ACC112 (cell line): ENCODE data around the gene ONECUT1.

Source experiments
- H2AFZ ChIP-seq: fragments of 200-600 bp; sonication (generic); one replicate; pipeline ENCODE4 v1.6.0; 2017; ENCODE audit warnings: antibody characterized with exemption, low read length; ENCODE audit not compliant: unreplicated experiment
- H3K27ac ChIP-seq: fragments of 200-600 bp; sonication (generic); 2 replicates; pipeline ENCODE4 v1.5.1; 2014; ENCODE audit warnings: low read depth, mild to moderate bottlenecking, antibody characterized with exemption, low read length, moderate library complexity
- H3K27me3 ChIP-seq: fragments of 200-600 bp; sonication (generic); 2 replicates; pipeline ENCODE4 v1.6.1; 2014; ENCODE audit warnings: mild to moderate bottlenecking, antibody characterized with exemption, low read length, moderate library complexity, mixed read lengths; ENCODE audit not compliant: insufficient read depth
- H3K36me3 ChIP-seq: fragments of 200-600 bp; sonication (generic); 2 replicates; pipeline ENCODE4 v1.6.1; 2016; ENCODE audit warnings: mild to moderate bottlenecking, antibody characterized with exemption, low read length, moderate library complexity, mixed read lengths; ENCODE audit not compliant: insufficient read depth
- H3K4me1 ChIP-seq: fragments of 200-600 bp; sonication (generic); one replicate; pipeline ENCODE4 v1.6.1; 2016; ENCODE audit warnings: low read length, mixed read lengths; ENCODE audit not compliant: insufficient read depth, unreplicated experiment, control insufficient read depth
- H3K4me3 ChIP-seq: fragments of 200-600 bp; sonication (generic); 2 replicates; pipeline ENCODE4 v1.5.1; 2014; ENCODE audit warnings: mild to moderate bottlenecking, low read depth, low read length
- H3K79me2 ChIP-seq: fragments of 200-600 bp; sonication (generic); one replicate; pipeline ENCODE4 v1.6.0; 2016; ENCODE audit warnings: low read length; ENCODE audit not compliant: control insufficient read depth, unreplicated experiment, insufficient read depth

Gene ONECUT1

GRCh38 chr15:52804526-52805081 is 14.5 kb upstream of the ONECUT1 start:
- Histone ChIP-seq H3K36me3 (no peaks in the 10 kb centered on the region), H3K27ac (no peak overlapping the region), H3K4me1 (peaks cover 2% of the 10 kb centered on the region), H3K79me2 (no peaks in the 10 kb centered on the region), H3K4me3 (peak overlapping the region; percentile 57), H2AFZ (no peak overlapping the region), H3K27me3 (peaks cover 99% of the 10 kb centered on the region)

GRCh38 chr15:52803467-52804306 is 13.6 kb upstream of the ONECUT1 start:
- no peaks in the 10 kb centered on the region for H3K36me3 ChIP-seq
- peaks cover 2% of the 10 kb centered on the region for H3K4me1 ChIP-seq
- no peaks in the 10 kb centered on the region for H3K79me2 ChIP-seq
- peaks cover 100% of the 10 kb centered on the region for H3K27me3 ChIP-seq
- H3K4me3 ChIP-seq = peak overlapping the region; percentile 16
- no peak overlapping the region for H2AFZ ChIP-seq
- H3K27ac ChIP-seq = no peak overlapping the region

GRCh38 chr15:52803108-52803466 is 13.0 kb upstream of the ONECUT1 start:
- Histone ChIP-seq H2AFZ (no peak overlapping the region), H3K4me1 (peaks cover 2% of the 10 kb centered on the region), H3K27me3 (peaks cover 100% of the 10 kb centered on the region), H3K27ac (no peak overlapping the region), H3K36me3 (no peaks in the 10 kb centered on the region), H3K4me3 (no peak overlapping the region; the same call in 1 of the 2 replicates), H3K79me2 (no peaks in the 10 kb centered on the region)

- no peak overlapping the region for H3K4me3 ChIP-seq
- H3K27me3 ChIP-seq = peaks cover 100% of the 10 kb centered on the region
- H3K36me3 ChIP-seq = no peaks in the 10 kb centered on the region
- H3K4me1 ChIP-seq = peaks cover 2% of the 10 kb centered on the region
- no peak overlapping the region for H3K27ac ChIP-seq
- H3K79me2 ChIP-seq = no peaks in the 10 kb centered on the region
- H2AFZ ChIP-seq = no peak overlapping the region
Measured at GRCh38 chr15:52802110-52802509, 12.0 kb upstream of the ONECUT1 start.

GRCh38 chr15:52801748-52802085 is 11.6 kb upstream of the ONECUT1 start:
- Histone ChIP-seq H3K4me3 (no peak overlapping the region), H3K36me3 (no peaks in the 10 kb centered on the region), H3K27me3 (peaks cover 100% of the 10 kb centered on the region), H3K79me2 (no peaks in the 10 kb centered on the region), H3K27ac (no peak overlapping the region), H3K4me1 (peaks cover 2% of the 10 kb centered on the region), H2AFZ (no peak overlapping the region)

GRCh38 chr15:52800828-52801747 is 11.0 kb upstream of the ONECUT1 start:
- H3K79me2 ChIP-seq = no peaks in the 10 kb centered on the region

GRCh38 chr15:52799145-52799811 is 9.1 kb upstream of the ONECUT1 start:
- Histone ChIP-seq H3K4me3 (no peak overlapping the region), H3K27me3 (peaks cover 100% of the 10 kb centered on the region), H2AFZ (no peak overlapping the region), H3K4me1 (peaks cover 2% of the 10 kb centered on the region), H3K27ac (no peak overlapping the region), H3K79me2 (no peaks in the 10 kb centered on the region), H3K36me3 (no peaks in the 10 kb centered on the region)

More at GRCh38 chr15:52800828-52801747, 11.0 kb upstream of the ONECUT1 start:
- Histone ChIP-seq H2AFZ (no peak overlapping the region), H3K27me3 (peaks cover 100% of the 10 kb centered on the region), H3K4me1 (peaks cover 2% of the 10 kb centered on the region), H3K27ac (no peak overlapping the region), H3K36me3 (no peaks in the 10 kb centered on the region), H3K4me3 (no peak overlapping the region)

GRCh38 chr15:52798529-52799101 is 8.5 kb upstream of the ONECUT1 start:
- Histone ChIP-seq H3K36me3 (no peaks in the 10 kb centered on the region), H3K27ac (no peak overlapping the region), H3K4me3 (no peak overlapping the region), H2AFZ (no peak overlapping the region), H3K79me2 (no peaks in the 10 kb centered on the region), H3K27me3 (peaks cover 100% of the 10 kb centered on the region), H3K4me1 (no peaks in the 10 kb centered on the region)

GRCh38 chr15:52797625-52798501 is 7.7 kb upstream of the ONECUT1 start:
- Histone ChIP-seq H3K27me3 (peaks cover 100% of the 10 kb centered on the region), H3K4me1 (no peaks in the 10 kb centered on the region), H3K36me3 (no peaks in the 10 kb centered on the region), H3K4me3 (no peak overlapping the region), H3K79me2 (no peaks in the 10 kb centered on the region), H3K27ac (no peak overlapping the region), H2AFZ (no peak overlapping the region)
